Measurements from ENCODE around the gene SWAP70. TPM values are rescaled to one million over a fixed set of nuclear protein-coding genes. Genes with fewer than 3 reads are reported as not detected.

SWAP70 gene
- total and polyA plus RNA-seq, 2 of the 13 experiments (the other 11 are each of a cell fraction or from before 2014, with no cell fraction given): 4.6 to 8.7 TPM

DNA sequence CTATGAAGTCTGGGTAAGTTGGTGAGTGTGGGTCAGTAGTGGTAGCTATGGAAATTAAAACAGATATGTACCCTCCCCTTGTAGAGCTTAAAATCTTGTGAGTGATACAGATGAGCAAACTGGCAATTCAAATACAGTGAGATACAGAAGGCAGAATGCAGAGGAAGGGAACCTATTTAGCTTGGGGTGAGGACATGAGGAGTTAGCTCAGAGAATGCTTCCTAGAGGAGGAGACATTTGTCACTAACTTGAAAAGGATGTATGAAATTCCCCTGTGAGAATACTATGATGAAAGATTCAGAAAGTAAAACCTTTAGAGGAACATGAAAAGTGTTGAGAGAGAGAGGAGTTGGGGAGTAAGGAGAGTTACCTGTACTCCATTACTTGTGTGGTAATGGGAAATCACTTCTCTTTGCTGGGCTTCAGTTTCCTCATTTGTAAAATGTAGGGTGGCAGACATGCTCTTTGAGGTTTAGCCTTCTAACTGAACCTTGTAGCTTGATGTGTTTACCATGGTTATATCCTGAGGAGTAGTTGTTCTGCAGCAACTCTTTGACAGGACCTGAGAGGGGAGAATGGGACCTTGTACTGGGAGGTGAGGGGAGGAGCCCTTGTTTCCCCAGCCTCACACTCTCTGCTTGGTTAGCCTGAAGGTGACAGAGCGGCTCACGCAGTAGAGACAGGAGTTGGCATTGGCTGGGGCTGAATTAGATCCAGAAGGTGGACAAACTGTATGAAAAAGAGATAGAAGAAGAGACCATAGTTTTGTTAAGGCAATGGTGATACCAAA lies 17.9 kb downstream of the SWAP70 start (continued):
- peak; percentile 46 for TF ChIP-seq SAP130 (CRISPR knock-in tag; IDR thresholded peaks at IDR 0.05; ENCODE audit: low read depth)
- no peak for TF ChIP-seq KDM5B (CRISPR knock-in tag; IDR thresholded peaks at IDR 0.05; ENCODE audit: borderline replicate concordance)
- peak; percentile 17; the same call in 1 of the 2 replicates for TF ChIP-seq ZKSCAN8 (CRISPR knock-in tag; IDR thresholded peaks at IDR 0.05; ENCODE audit: borderline replicate concordance)
- no peak for TF ChIP-seq ZNF501 (CRISPR knock-in tag; IDR thresholded peaks at IDR 0.05)
- no peak for TF ChIP-seq FOXP1 (IDR thresholded peaks at IDR 0.05)
- TF ChIP-seq FOXP1 (CRISPR knock-in tag; IDR thresholded peaks at IDR 0.05): peak; percentile 57; the same call in 1 of the 2 replicates
- no peak for TF ChIP-seq ZKSCAN1 (IDR thresholded peaks at IDR 0.05; ENCODE audit: low read length)
- TF ChIP-seq HES4 (CRISPR knock-in tag; IDR thresholded peaks at IDR 0.05; ENCODE audit: borderline replicate concordance): no peak
- no peak for TF ChIP-seq NONO (IDR thresholded peaks at IDR 0.05)
- TF ChIP-seq NONO (CRISPR knock-in tag; conservative IDR thresholded peaks at IDR 0.05): peak; percentile 36; the same call in 1 of the 2 replicates
- TF ChIP-seq PITX1 (CRISPR knock-in tag; IDR thresholded peaks at IDR 0.05): 0 out of 2 replicates have a peak, but pooled peaks have one; percentile 25
- peak; percentile 61 for TF ChIP-seq FOXO1 (CRISPR knock-in tag; IDR thresholded peaks at IDR 0.05)
- peak; percentile 78 for TF ChIP-seq HNF4A (CRISPR knock-in tag; IDR thresholded peaks at IDR 0.05)
- TF ChIP-seq ZNF33B (CRISPR knock-in tag; IDR thresholded peaks at IDR 0.05): no peak
- TF ChIP-seq, protein P1, sequence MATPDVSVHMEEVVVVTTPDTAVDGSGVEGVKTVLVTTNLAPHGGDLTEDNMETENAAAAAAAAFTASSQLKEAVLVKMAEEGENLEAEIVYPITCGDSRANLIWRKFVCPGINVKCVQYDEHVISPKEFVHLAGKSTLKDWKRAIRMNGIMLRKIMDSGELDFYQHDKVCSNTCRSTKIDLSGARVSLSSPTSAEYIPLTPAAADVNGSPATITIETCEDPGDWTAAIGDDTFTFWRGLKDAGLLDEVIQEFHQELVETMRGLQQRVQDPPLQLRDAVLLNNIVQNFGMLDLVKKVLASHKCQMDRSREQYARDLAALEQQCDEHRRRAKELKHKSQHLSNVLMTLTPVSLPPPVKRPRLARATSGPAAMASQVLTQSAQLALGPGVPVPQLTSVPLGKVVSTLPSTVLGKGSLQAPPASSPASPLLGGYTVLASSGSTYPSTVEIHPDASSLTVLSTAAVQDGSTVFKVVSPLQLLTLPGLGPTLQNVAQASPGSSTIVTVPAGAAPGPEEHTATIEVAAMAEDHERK (CRISPR knock-in tag; IDR thresholded peaks at IDR 0.05; ENCODE audit: low read depth): no peak
- TF ChIP-seq, protein P2, sequence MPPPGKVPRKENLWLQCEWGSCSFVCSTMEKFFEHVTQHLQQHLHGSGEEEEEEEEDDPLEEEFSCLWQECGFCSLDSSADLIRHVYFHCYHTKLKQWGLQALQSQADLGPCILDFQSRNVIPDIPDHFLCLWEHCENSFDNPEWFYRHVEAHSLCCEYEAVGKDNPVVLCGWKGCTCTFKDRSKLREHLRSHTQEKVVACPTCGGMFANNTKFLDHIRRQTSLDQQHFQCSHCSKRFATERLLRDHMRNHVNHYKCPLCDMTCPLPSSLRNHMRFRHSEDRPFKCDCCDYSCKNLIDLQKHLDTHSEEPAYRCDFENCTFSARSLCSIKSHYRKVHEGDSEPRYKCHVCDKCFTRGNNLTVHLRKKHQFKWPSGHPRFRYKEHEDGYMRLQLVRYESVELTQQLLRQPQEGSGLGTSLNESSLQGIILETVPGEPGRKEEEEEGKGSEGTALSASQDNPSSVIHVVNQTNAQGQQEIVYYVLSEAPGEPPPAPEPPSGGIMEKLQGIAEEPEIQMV (CRISPR knock-in tag; IDR thresholded peaks at IDR 0.05; ENCODE audit: low read depth): no peak
- no peak for TF ChIP-seq SOX6 (IDR thresholded peaks at IDR 0.05)
- TF ChIP-seq SOX6 (CRISPR knock-in tag; IDR thresholded peaks at IDR 0.05): peak; percentile 43; the same call in 1 of the 2 replicates
- TF ChIP-seq ZNF883 (CRISPR knock-in tag; IDR thresholded peaks at IDR 0.05; ENCODE audit: not compliant biosample characterization): no peak
- TF ChIP-seq, protein P3, sequence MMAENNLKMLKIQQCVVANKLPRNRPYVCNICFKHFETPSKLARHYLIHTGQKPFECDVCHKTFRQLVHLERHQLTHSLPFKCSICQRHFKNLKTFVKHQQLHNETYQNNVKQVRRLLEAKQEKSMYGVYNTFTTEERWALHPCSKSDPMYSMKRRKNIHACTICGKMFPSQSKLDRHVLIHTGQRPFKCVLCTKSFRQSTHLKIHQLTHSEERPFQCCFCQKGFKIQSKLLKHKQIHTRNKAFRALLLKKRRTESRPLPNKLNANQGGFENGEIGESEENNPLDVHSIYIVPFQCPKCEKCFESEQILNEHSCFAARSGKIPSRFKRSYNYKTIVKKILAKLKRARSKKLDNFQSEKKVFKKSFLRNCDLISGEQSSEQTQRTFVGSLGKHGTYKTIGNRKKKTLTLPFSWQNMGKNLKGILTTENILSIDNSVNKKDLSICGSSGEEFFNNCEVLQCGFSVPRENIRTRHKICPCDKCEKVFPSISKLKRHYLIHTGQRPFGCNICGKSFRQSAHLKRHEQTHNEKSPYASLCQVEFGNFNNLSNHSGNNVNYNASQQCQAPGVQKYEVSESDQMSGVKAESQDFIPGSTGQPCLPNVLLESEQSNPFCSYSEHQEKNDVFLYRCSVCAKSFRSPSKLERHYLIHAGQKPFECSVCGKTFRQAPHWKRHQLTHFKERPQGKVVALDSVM (CRISPR knock-in tag; IDR thresholded peaks at IDR 0.05): no peak
- 0 out of 2 replicates have a peak, but pooled peaks have one; percentile 51 for TF ChIP-seq RBAK (CRISPR knock-in tag; IDR thresholded peaks at IDR 0.05)
- TF ChIP-seq HNF4G (IDR thresholded peaks at IDR 0.05; ENCODE audit: borderline replicate concordance, low read depth, low read length): peak; percentile 27; the same call in 1 of the 2 replicates
- TF ChIP-seq HNF4G (CRISPR knock-in tag; IDR thresholded peaks at IDR 0.05; ENCODE audit: borderline replicate concordance, low read depth): no peak
- TF ChIP-seq RXRA (CRISPR knock-in tag; IDR thresholded peaks at IDR 0.05): no peak
- TF ChIP-seq CCDC6 (CRISPR knock-in tag; IDR thresholded peaks at IDR 0.05): no peak
- peak; percentile 94 for TF ChIP-seq ZNF12 (CRISPR knock-in tag; IDR thresholded peaks at IDR 0.05)
- peak; percentile 73; the same call in 1 of the 2 replicates for TF ChIP-seq ZNF292 (CRISPR knock-in tag; IDR thresholded peaks at IDR 0.05; ENCODE audit: borderline replicate concordance, low read depth)
- TF ChIP-seq SALL1 (CRISPR knock-in tag; IDR thresholded peaks at IDR 0.05): peak; percentile 49
